Liver (tissue), 9 donors: ENCODE results near the gene FNBP1L. TPM values are rescaled to one million over a fixed set of nuclear protein-coding genes. Genes with fewer than 3 reads are reported as not detected.

ENCODE experiments used
- DNase-seq: peaks from one replicate; pipeline ENCODE4 v3.0.0-alpha.2; 2017; ENCODE audit warnings: low spot score
- H3K27ac ChIP-seq, 2 donors: one replicate each; pipeline ENCODE4 v1.7.0; 2013; ENCODE audit warnings: inconsistent platforms in 2 of 2, low read length in 2 of 2, control low read depth in 1 of 2, low read depth in 1 of 2, mild to moderate bottlenecking in 1 of 2
- H3K27me3 ChIP-seq, 4 donors: one replicate each; pipeline versions ENCODE4 v1.6.1 to v1.7.0; 2013; ENCODE audit warnings: low read length in 3 of 4, inconsistent platforms in 1 of 4, mild to moderate bottlenecking in 1 of 4, moderate library complexity in 1 of 4; ENCODE audit not compliant: control insufficient read depth in 4 of 4, insufficient read depth in 4 of 4
- H3K36me3 ChIP-seq, 4 donors: one replicate each; pipeline versions ENCODE4 v1.6.1 to v1.7.0; 2013; ENCODE audit warnings: low read length in 3 of 4, mild to moderate bottlenecking in 3 of 4, low read depth in 1 of 4, moderate library complexity in 1 of 4; ENCODE audit not compliant: control insufficient read depth in 4 of 4, insufficient read depth in 3 of 4
- H3K4me1 ChIP-seq, 4 donors: one replicate each; pipeline versions ENCODE4 v1.6.1 to v1.7.0; 2013; ENCODE audit warnings: low read length in 3 of 4, mild to moderate bottlenecking in 3 of 4, moderate library complexity in 1 of 4; ENCODE audit not compliant: control insufficient read depth in 4 of 4, insufficient read depth in 4 of 4
- H3K4me3 ChIP-seq, 3 donors: one replicate each; pipeline versions ENCODE4 v1.6.1 to v1.7.0; 2013; ENCODE audit warnings: low read length in 3 of 3, control low read depth in 1 of 3, low read depth in 1 of 3, mild to moderate bottlenecking in 1 of 3
- H3K9ac ChIP-seq, 2 donors: one replicate each; pipeline ENCODE4 v1.7.0; 2013; ENCODE audit warnings: low read length in 2 of 2, mild to moderate bottlenecking in 2 of 2, moderate library complexity in 2 of 2, control low read depth in 1 of 2, low read depth in 1 of 2
- H3K9me3 ChIP-seq, 4 donors: one replicate each; pipeline versions ENCODE4 v1.6.1 to v1.7.0; 2013; ENCODE audit warnings: low read length in 3 of 4; ENCODE audit not compliant: control insufficient read depth in 4 of 4
- ATF3 ChIP-seq: IDR thresholded peaks from 2 replicates; pipeline ENCODE4 v1.6.1; 2016; ENCODE audit warnings: antibody characterized with exemption
- EGR1 ChIP-seq, 2 donors: IDR thresholded peaks; 2 replicates each; pipeline ENCODE4 v1.6.1; 2016 to 2018; ENCODE audit warnings: antibody characterized with exemption in 2 of 2, low read depth in 2 of 2
- FOXA1 ChIP-seq: IDR thresholded peaks from 2 replicates; pipeline ENCODE4 v1.6.1; 2016; ENCODE audit warnings: antibody characterized with exemption
- FOXA2 ChIP-seq: IDR thresholded peaks from 2 replicates; pipeline ENCODE4 v1.6.1; 2016; ENCODE audit warnings: antibody characterized with exemption
- GABPA ChIP-seq, 2 donors: IDR thresholded peaks in 1 of 2; conservative IDR thresholded peaks in 1 of 2; 2 replicates each; pipeline ENCODE4 v1.6.1; 2016; ENCODE audit warnings: antibody characterized with exemption in 2 of 2, mild to moderate bottlenecking in 1 of 2, moderate library complexity in 1 of 2
- HNF4A ChIP-seq, 2 donors: conservative IDR thresholded peaks; 2 replicates each; pipeline ENCODE4 v1.6.1; 2016; ENCODE audit warnings: antibody characterized with exemption in 2 of 2, mild to moderate bottlenecking in 2 of 2
- HNF4G ChIP-seq: IDR thresholded peaks from 2 replicates; pipeline ENCODE4 v1.6.1; 2016; ENCODE audit warnings: antibody characterized with exemption
- JUND ChIP-seq, 2 donors: IDR thresholded peaks; 2 replicates each; pipeline ENCODE4 v1.6.1; 2016; ENCODE audit warnings: antibody characterized with exemption in 2 of 2
- NR2F2 ChIP-seq: IDR thresholded peaks from 2 replicates; pipeline ENCODE4 v1.6.1; 2016; ENCODE audit warnings: antibody characterized with exemption
- RAD21 ChIP-seq, 2 donors: IDR thresholded peaks; 2 replicates each; pipeline ENCODE4 v1.6.1; 2016; ENCODE audit warnings: antibody characterized with exemption in 2 of 2, mild to moderate bottlenecking in 2 of 2
- REST ChIP-seq: IDR thresholded peaks from 2 replicates; pipeline ENCODE4 v1.6.1; 2016; ENCODE audit warnings: antibody characterized with exemption, mild to moderate bottlenecking
- RXRA ChIP-seq, 2 donors: IDR thresholded peaks; 2 replicates each; pipeline ENCODE4 v1.6.1; 2017 to 2018; ENCODE audit warnings: antibody characterized with exemption in 2 of 2, mild to moderate bottlenecking in 1 of 2
- SP1 ChIP-seq: IDR thresholded peaks from 2 replicates; pipeline ENCODE4 v1.6.1; 2018; ENCODE audit warnings: antibody characterized with exemption, mild to moderate bottlenecking
- TAF1 ChIP-seq: conservative IDR thresholded peaks from 2 replicates; pipeline ENCODE4 v1.6.1; 2016; ENCODE audit warnings: antibody characterized with exemption, mild to moderate bottlenecking
- YY1 ChIP-seq: IDR thresholded peaks from 2 replicates; pipeline ENCODE4 v1.6.1; 2016; ENCODE audit warnings: antibody characterized with exemption, mild to moderate bottlenecking
- ZBTB33 ChIP-seq: IDR thresholded peaks from 2 replicates; pipeline ENCODE4 v1.6.1; 2016; ENCODE audit warnings: antibody characterized with exemption
- WGBS: extraction: QIAGEN DNeasy Blood & Tissue Kit; methylation state at CpG from one replicate; pipeline ENCODE4 v1.1.7; 2013; 5-methylcytosine and 5-hydroxymethylcytosine counted together
- polyA plus RNA-seq, 2 donors: library from polyadenylated mRNA; stranded (reverse) in 1 of 2; unstranded in 1 of 2; fragments of 200-250 nt in 1 of 2; fragments of >200 nt in 1 of 2; fragmentation: Nextera tagmentation in 1 of 2; extraction: Ambion mirVana in 1 of 2; gene quantifications; one replicate each; pipeline versions ENCODE4 v1.2.1 to v1.2.3, GENCODE V29; 2013 to 2015
- total RNA-seq, 2 donors: library from RNA; depleted of rRNA; stranded (reverse); fragments of >200 nt; gene quantifications; one replicate each; pipeline ENCODE4 v1.2.3, GENCODE V29; 2014
- TF ChIP-seq, protein P1 (sequence below): IDR thresholded peaks from 2 replicates; pipeline ENCODE4 v1.6.1; 2016; ENCODE audit warnings: antibody characterized with exemption
- TF ChIP-seq, protein P2 (sequence below): fragments of 150-350 bp; IDR thresholded peaks from 2 replicates; pipeline ENCODE4 v1.5.1; 2017; ENCODE audit warnings: improper control_type of control experiment, low read depth, low read length; ENCODE audit not compliant: missing input control
- donor health status: healthy.
- donor health status: healthy.
- donor health status: healthy.
- donor health status: healthy.
- donor health status: healthy.

Gene FNBP1L
- total and polyA plus RNA-seq, 4 donors = 5.3 to 13.5 (median 8.9) TPM

DNA sequence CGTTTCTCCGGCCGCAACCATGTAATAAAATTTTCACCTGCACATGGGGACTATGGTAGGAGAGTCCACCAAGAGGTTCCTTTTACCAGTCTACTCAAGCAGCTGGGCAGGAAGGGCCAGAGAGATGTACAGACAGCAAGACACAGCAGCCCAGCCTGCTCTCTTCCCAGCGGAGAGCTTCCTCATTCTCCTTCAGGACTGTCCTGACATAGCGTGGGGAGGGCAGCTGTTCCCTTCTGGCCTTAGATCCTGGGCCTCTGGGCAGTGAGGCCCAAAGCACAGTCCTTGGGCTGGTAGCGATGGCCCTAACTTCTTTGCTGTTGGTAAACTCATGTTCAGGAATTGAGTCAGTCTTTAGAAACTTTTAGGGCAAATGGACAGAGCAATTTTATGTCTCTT lies 144.6 kb downstream of the FNBP1L start:
- Histone ChIP-seq H3K27me3 (no peaks in the 10 kb centered on the region), H3K4me1 (peaks cover 1 to 45% (median 24%) of the 10 kb centered on the region in 4 donors), H3K9ac (peak overlapping the region in 1 of 2 donors; percentile 59), H3K4me3 (peak overlapping the region; percentile 27 to 55 (median 47)), H3K9me3 (no peaks in the 10 kb centered on the region), H3K36me3 (peaks cover 0 to 15% (median 4%) of the 10 kb centered on the region in 4 donors), H3K27ac (peak overlapping the region; percentile 89 to 96)
- no peak for DNase-seq
- WGBS = 29% methylated on average over 6 of the region's 6 CpGs
- TF ChIP-seq EGR1 (IDR thresholded peaks at IDR 0.05; ENCODE audit: low read depth in 2 of 2) (no peak), GABPA (IDR thresholded peaks at IDR 0.05 in 1 of 2, conservative IDR thresholded peaks at IDR 0.05 in 1 of 2) (no peak), RXRA (IDR thresholded peaks at IDR 0.05) (no peak), JUND (IDR thresholded peaks at IDR 0.05) (no peak), TAF1 (peak; percentile 44), REST (no peak), FOXA1 (no peak), NR2F2 (peak; percentile 42), RAD21 (IDR thresholded peaks at IDR 0.05) (no peak), HNF4G (peak; percentile 4), ATF3 (no peak), FOXA2 (no peak), YY1 (peak; percentile 41), SP1 (no peak), ZBTB33 (no peak), HNF4A (conservative IDR thresholded peaks at IDR 0.05) (peak; percentile 44 to 58)
- TF ChIP-seq, protein P1, sequence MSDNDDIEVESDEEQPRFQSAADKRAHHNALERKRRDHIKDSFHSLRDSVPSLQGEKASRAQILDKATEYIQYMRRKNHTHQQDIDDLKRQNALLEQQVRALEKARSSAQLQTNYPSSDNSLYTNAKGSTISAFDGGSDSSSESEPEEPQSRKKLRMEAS = no peak
- TF ChIP-seq, protein P2, sequence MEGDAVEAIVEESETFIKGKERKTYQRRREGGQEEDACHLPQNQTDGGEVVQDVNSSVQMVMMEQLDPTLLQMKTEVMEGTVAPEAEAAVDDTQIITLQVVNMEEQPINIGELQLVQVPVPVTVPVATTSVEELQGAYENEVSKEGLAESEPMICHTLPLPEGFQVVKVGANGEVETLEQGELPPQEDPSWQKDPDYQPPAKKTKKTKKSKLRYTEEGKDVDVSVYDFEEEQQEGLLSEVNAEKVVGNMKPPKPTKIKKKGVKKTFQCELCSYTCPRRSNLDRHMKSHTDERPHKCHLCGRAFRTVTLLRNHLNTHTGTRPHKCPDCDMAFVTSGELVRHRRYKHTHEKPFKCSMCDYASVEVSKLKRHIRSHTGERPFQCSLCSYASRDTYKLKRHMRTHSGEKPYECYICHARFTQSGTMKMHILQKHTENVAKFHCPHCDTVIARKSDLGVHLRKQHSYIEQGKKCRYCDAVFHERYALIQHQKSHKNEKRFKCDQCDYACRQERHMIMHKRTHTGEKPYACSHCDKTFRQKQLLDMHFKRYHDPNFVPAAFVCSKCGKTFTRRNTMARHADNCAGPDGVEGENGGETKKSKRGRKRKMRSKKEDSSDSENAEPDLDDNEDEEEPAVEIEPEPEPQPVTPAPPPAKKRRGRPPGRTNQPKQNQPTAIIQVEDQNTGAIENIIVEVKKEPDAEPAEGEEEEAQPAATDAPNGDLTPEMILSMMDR = no peak
